ENCODE results near the gene SSTR3. TPM values are rescaled to one million over a fixed set of nuclear protein-coding genes. Genes with fewer than 3 reads are reported as not detected.
A peak's percentile ranks its signal among the peaks of the same experiment; 100 is the strongest.

SSTR3 gene
- total RNA-seq, 1 donor from 2014 or later: not detected

DNA sequence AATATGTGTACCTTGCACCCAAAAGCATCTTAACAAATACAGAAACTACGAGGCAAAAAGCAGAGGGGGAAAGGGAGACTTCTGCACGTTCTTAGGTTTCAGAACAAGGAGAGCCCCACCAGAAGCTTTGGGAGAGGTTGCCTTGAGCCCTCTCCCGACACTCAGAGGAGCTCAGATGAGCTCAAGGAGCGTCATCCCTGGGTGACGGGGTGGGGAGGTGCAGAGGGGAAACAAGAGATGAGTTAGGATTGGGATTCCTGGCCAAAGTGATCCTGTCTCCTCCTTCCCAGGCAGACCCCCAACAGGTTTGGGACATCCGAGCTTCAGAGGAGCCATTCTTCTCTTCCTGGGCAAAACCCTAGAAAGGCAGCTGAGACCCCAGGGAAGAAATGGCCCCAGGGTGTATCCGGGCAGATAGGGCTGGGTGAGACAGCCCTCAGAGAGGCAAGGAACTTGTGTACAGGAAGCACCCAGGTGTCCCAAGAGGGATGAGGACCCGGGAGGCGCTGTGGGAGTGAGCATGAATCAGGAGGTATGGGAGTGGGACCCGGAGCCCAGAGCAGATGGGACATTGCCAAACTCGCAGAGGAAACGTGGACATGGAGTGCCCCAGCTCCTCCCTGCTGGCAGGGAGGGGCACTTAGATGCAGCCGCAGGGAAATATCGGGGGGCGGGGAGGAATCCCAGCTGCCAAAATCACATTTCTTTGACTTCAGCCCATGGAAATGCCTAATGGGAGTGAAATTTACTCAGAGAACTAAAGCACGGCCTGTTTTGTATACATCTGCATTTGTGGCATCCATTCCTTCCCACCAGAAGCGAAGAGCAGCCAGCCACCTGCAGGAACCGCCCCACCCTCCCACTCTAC is 36.6 kb downstream of the SSTR3 start:
- H3K36me3 Mint-ChIP-seq (ENCODE audit: unreplicated experiment): peaks cover 2% of the 10 kb centered on the region
- peaks cover 5% of the 10 kb centered on the region for H3K27me3 Mint-ChIP-seq (ENCODE audit: unreplicated experiment)

DNA sequence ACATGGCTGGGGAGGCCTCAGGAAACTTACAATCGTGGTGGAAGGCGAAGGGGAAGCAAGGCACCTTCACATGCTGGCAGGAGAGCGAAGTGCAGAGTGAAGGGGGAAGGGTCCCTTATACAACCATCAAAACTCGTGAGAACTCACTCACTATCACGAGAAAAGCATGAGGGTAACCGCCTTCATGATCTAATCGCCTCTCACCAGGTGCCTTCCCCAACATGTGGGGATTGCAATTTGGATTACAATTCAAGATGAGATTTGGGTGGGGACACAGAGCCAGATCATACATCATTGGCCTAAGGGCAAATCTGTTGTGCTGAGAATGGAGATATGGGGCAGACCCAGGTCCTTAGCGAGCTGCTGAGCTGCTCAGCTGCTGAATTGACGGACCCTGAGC is 37.3 kb downstream of the SSTR3 start:
- H3K27me3 Mint-ChIP-seq (ENCODE audit: unreplicated experiment): peaks cover 7% of the 10 kb centered on the region

More for the DNA sequence above, 36.6 kb downstream of the SSTR3 start:
- Mint-ChIP-seq H3K4me1 (ENCODE audit: low read depth, unreplicated experiment) (peaks cover 4% of the 10 kb centered on the region), H3K9me3 (ENCODE audit: unreplicated experiment) (peaks cover 3% of the 10 kb centered on the region), H3K4me3 (ENCODE audit: unreplicated experiment) (no peak overlapping the region), H3K27ac (ENCODE audit: unreplicated experiment) (no peak overlapping the region)
- TF ChIP-seq, protein P1, sequence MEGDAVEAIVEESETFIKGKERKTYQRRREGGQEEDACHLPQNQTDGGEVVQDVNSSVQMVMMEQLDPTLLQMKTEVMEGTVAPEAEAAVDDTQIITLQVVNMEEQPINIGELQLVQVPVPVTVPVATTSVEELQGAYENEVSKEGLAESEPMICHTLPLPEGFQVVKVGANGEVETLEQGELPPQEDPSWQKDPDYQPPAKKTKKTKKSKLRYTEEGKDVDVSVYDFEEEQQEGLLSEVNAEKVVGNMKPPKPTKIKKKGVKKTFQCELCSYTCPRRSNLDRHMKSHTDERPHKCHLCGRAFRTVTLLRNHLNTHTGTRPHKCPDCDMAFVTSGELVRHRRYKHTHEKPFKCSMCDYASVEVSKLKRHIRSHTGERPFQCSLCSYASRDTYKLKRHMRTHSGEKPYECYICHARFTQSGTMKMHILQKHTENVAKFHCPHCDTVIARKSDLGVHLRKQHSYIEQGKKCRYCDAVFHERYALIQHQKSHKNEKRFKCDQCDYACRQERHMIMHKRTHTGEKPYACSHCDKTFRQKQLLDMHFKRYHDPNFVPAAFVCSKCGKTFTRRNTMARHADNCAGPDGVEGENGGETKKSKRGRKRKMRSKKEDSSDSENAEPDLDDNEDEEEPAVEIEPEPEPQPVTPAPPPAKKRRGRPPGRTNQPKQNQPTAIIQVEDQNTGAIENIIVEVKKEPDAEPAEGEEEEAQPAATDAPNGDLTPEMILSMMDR (IDR thresholded peaks at IDR 0.05; ENCODE audit: partially characterized antibody, unreplicated experiment): no peak
- peak; percentile 4 for DNase-seq

DNA sequence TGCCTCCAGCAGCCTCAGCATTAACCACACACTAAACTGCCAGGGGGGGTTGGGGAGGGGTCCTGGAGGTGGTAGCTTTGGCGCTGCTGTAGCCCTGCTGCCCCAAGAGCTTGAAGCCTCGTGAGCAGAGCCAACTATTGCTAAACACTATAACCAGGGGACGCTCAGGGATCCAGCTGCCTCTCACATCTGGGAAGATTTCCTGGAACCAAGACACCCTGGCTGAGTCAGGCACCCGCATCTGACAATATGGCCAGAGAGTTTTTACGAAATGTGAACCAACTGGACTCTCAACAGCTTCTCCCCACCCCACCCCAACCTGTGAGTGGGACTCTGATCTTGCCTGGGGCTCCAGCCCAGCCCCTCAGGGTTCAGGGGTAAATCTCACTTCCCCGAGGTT is 38.6 kb downstream of the SSTR3 start:
- H3K4me1 Mint-ChIP-seq (ENCODE audit: low read depth, unreplicated experiment): peaks cover 4% of the 10 kb centered on the region
- H3K36me3 Mint-ChIP-seq (ENCODE audit: unreplicated experiment): peaks cover 14% of the 10 kb centered on the region
- TF ChIP-seq, protein P1 (IDR thresholded peaks at IDR 0.05; ENCODE audit: partially characterized antibody, unreplicated experiment): no peak
- H3K27ac Mint-ChIP-seq (ENCODE audit: unreplicated experiment): no peak overlapping the region
- H3K27me3 Mint-ChIP-seq (ENCODE audit: unreplicated experiment): peaks cover 7% of the 10 kb centered on the region
- H3K4me3 Mint-ChIP-seq (ENCODE audit: unreplicated experiment): no peak overlapping the region
- peaks cover 7% of the 10 kb centered on the region for H3K9me3 Mint-ChIP-seq (ENCODE audit: unreplicated experiment)
- peak; percentile 2 for DNase-seq

More for the DNA sequence above, 37.3 kb downstream of the SSTR3 start:
- H3K4me3 Mint-ChIP-seq (ENCODE audit: unreplicated experiment): no peak overlapping the region
- DNase-seq: peak; percentile 2
- peaks cover 3% of the 10 kb centered on the region for H3K9me3 Mint-ChIP-seq (ENCODE audit: unreplicated experiment)
- H3K36me3 Mint-ChIP-seq (ENCODE audit: unreplicated experiment): peaks cover 7% of the 10 kb centered on the region
- TF ChIP-seq, protein P1 (IDR thresholded peaks at IDR 0.05; ENCODE audit: partially characterized antibody, unreplicated experiment): no peak
- peaks cover 4% of the 10 kb centered on the region for H3K4me1 Mint-ChIP-seq (ENCODE audit: low read depth, unreplicated experiment)
- no peak overlapping the region for H3K27ac Mint-ChIP-seq (ENCODE audit: unreplicated experiment)

DNA sequence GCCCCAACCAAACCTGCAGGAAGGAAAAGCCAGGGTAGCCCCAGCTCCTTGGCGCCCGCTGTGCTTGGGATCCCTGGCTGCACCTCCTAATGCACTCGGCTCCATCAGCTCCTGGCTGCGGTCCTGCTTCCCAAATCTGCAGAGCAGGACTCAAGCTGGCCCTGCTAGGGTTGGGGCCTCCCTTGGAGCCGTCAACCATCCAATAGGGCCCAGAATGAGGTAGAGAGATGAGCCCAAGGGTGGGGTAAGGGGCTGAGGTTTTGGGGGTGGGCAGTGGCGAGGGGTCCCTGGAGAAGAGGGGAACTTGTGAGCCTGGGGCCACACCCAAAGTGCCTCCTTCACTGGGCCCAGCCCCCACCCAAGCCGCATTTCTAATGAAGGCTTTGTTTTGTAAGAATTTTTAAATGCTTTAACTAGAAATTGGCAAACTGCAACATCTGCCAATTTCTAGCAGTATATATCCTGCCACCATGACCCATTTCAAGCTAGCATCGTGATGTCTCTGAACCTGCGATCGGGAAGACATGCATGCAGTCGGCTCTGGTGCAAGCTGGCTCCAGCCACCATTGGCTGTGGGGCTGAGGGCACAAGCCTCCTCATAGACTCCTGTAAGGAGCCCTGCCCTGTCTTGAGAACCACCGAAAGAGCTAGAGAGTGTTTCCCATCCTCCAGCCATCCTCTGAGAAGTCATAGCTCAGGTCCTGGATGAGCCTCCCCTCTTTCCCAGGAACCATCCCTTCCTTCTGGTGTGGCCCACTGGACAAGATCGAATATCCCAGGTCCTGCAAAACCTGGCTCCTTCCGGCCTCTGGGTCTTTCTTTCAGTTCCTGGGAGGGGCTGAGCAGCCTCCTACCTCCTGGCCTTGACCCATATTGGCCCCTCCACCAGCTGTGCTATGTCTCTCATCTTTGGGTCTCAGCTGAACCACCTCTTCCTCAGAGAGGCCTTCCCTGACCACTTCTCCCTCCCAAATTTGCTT is 39.7 kb downstream of the SSTR3 start:
- peak; percentile 10 for DNase-seq
- TF ChIP-seq, protein P1 (IDR thresholded peaks at IDR 0.05; ENCODE audit: partially characterized antibody, unreplicated experiment): no peak
- Mint-ChIP-seq H3K4me3 (ENCODE audit: unreplicated experiment) (no peak overlapping the region), H3K27me3 (ENCODE audit: unreplicated experiment) (peaks cover 10% of the 10 kb centered on the region), H3K36me3 (ENCODE audit: unreplicated experiment) (peaks cover 14% of the 10 kb centered on the region), H3K27ac (ENCODE audit: unreplicated experiment) (no peak overlapping the region), H3K9me3 (ENCODE audit: unreplicated experiment) (peaks cover 7% of the 10 kb centered on the region), H3K4me1 (ENCODE audit: low read depth, unreplicated experiment) (no peaks in the 10 kb centered on the region)

All from glutamatergic neuron (in vitro differentiated cells).